ENCODE results near the gene WDR62.

WDR62 gene

DNA sequence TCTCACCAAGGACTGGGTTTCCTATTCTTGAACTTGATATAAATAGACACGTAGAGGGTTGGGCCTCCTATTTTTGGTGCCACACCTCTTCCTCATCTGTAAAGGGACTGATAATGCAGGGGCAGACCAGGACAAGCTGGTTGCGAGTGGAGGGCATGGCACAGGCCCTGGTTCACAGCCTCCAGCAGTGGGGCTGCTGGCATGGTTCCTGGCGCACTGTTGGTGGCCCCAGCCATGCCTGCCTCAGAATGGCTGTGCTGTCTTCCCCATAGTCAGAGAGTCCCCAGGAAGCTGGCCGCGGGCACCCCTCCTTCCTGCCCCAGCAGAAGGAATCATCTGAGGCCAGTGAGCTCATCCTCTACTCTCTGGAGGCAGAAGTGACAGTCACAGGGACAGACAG lies 45.8 kb downstream of the WDR62 start:
- POLR2A ChIA-PET = interaction anchor here (1.3 to 1.9 kb wide), 2 partner anchors 14 to 30 kb away, joined by 6 to 9 read pairs; partner anchors contain the start of genes POLR2I and TBCB
- Histone ChIP-seq H3K27ac (ENCODE audit: extremely low read depth, low read depth, low read length) (peak overlapping the region; percentile 39; the same call in 1 of the 2 replicates), H3K4me3 (ENCODE audit: low read depth, low read length) (no peak overlapping the region), H3K4me1 (ENCODE audit: control insufficient read depth, insufficient read depth, low read length) (no peaks in the 10 kb centered on the region), H3K36me3 (ENCODE audit: control insufficient read depth in 2 of 2, insufficient read depth in 1 of 2, low read length in 2 of 2) (peaks cover 87 to 95% of the 10 kb centered on the region in 2 experiments), H3K9me3 (ENCODE audit: control insufficient read depth, insufficient read depth, low read depth, low read length) (no peaks in the 10 kb centered on the region)
- TF ChIP-seq ZIC2 (tag by site-specific recombination; IDR thresholded peaks at IDR 0.05) = peak; percentile 77
- TF ChIP-seq ZNF600 (tag by site-specific recombination; IDR thresholded peaks at IDR 0.05) = 0 out of 2 replicates have a peak, but pooled peaks have one; percentile 18
- no peak for TF ChIP-seq ZNF623 (tag by site-specific recombination; IDR thresholded peaks at IDR 0.05)
- no peak for TF ChIP-seq GFI1B (tag by site-specific recombination; IDR thresholded peaks at IDR 0.05)
- CTCF ChIA-PET = interaction anchor here (1.1 to 4.4 kb wide), 2 partner anchors 23 to 40 kb away, joined by 3 to 21 read pairs; no protein-coding TSS in a partner anchor

GRCh38 chr19:36101550-36102327 lies 47.0 kb downstream of the WDR62 start:
- H3K27ac ChIP-seq (ENCODE audit: extremely low read depth, low read depth, low read length) = 0 out of 2 replicates have a peak overlapping the region, but pooled peaks have one; percentile 10
- H3K9me3 ChIP-seq (ENCODE audit: control insufficient read depth, insufficient read depth, low read depth, low read length) = no peaks in the 10 kb centered on the region
- H3K4me1 ChIP-seq (ENCODE audit: control insufficient read depth, insufficient read depth, low read length) = no peaks in the 10 kb centered on the region
- peaks cover 87 to 94% of the 10 kb centered on the region in 2 experiments for H3K36me3 ChIP-seq (ENCODE audit: control insufficient read depth in 2 of 2, insufficient read depth in 1 of 2, low read length in 2 of 2)
- TF ChIP-seq MYNN (tag by site-specific recombination; IDR thresholded peaks at IDR 0.05; ENCODE audit: borderline replicate concordance) (0 out of 2 replicates have a peak, but pooled peaks have one; percentile 21), TCF7L2 (IDR thresholded peaks at IDR 0.05; ENCODE audit: borderline replicate concordance, low read depth, low read length) (no peak), ZNF521 (tag by site-specific recombination; IDR thresholded peaks at IDR 0.05) (no peak), KLF1 (tag by site-specific recombination; IDR thresholded peaks at IDR 0.05) (0 out of 2 replicates have a peak, but pooled peaks have one; percentile 7), ZNF692 (tag by site-specific recombination; IDR thresholded peaks at IDR 0.05) (peak; percentile 86), ZNF777 (tag by site-specific recombination; IDR thresholded peaks at IDR 0.05; ENCODE audit: borderline replicate concordance) (no peak), ZNF600 (tag by site-specific recombination; IDR thresholded peaks at IDR 0.05) (peak; percentile 94), ZSCAN23 (tag by site-specific recombination; IDR thresholded peaks at IDR 0.05) (no peak), GLIS2 (tag by site-specific recombination; IDR thresholded peaks at IDR 0.05) (0 out of 2 replicates have a peak, but pooled peaks have one; percentile 16), ZFP69B (tag by site-specific recombination; IDR thresholded peaks at IDR 0.05) (peak; percentile 84)
- TF ChIP-seq, protein P1, sequence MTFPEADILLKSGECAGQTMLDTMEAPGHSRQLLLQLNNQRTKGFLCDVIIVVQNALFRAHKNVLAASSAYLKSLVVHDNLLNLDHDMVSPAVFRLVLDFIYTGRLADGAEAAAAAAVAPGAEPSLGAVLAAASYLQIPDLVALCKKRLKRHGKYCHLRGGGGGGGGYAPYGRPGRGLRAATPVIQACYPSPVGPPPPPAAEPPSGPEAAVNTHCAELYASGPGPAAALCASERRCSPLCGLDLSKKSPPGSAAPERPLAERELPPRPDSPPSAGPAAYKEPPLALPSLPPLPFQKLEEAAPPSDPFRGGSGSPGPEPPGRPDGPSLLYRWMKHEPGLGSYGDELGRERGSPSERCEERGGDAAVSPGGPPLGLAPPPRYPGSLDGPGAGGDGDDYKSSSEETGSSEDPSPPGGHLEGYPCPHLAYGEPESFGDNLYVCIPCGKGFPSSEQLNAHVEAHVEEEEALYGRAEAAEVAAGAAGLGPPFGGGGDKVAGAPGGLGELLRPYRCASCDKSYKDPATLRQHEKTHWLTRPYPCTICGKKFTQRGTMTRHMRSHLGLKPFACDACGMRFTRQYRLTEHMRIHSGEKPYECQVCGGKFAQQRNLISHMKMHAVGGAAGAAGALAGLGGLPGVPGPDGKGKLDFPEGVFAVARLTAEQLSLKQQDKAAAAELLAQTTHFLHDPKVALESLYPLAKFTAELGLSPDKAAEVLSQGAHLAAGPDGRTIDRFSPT (tag by site-specific recombination; IDR thresholded peaks at IDR 0.05) = 0 out of 2 replicates have a peak, but pooled peaks have one; percentile 11
- CTCF ChIA-PET = interaction anchor here (1.1 to 4.4 kb wide), 2 partner anchors 22 to 41 kb away, joined by 3 to 21 read pairs; no protein-coding TSS in a partner anchor
- POLR2A ChIA-PET = interaction anchor here (0.6 to 3.5 kb wide), 4 partner anchors 13 to 401 kb away, joined by 3 to 33 read pairs (median 8); partner anchors contain the start of genes POLR2I and TBCB
- no peak overlapping the region for H3K4me3 ChIP-seq (ENCODE audit: low read depth, low read length)

- ChIA-PET CTCF (interaction anchor here (1.0 to 4.4 kb wide), 2 partner anchors 25 to 42 kb away, joined by 3 to 21 read pairs; no protein-coding TSS in a partner anchor), POLR2A (interaction anchor here (0.7 to 3.5 kb wide), 6 partner anchors 8 to 89 kb away, joined by 3 to 33 read pairs (median 3); partner anchors contain the start of genes ALKBH6, POLR2I, TBCB and THAP8)
- H3K4me3 ChIP-seq (ENCODE audit: low read depth, low read length) = no peak overlapping the region
- no peaks in the 10 kb centered on the region for H3K4me1 ChIP-seq (ENCODE audit: control insufficient read depth, insufficient read depth, low read length)
- H3K27ac ChIP-seq (ENCODE audit: extremely low read depth, low read depth, low read length) = no peak overlapping the region
- H3K9me3 ChIP-seq (ENCODE audit: control insufficient read depth, insufficient read depth, low read depth, low read length) = no peaks in the 10 kb centered on the region
- peaks cover 84 to 86% of the 10 kb centered on the region in 2 experiments for H3K36me3 ChIP-seq (ENCODE audit: control insufficient read depth in 2 of 2, insufficient read depth in 1 of 2, low read length in 2 of 2)
- no peak for TF ChIP-seq ZNF280C (tag by site-specific recombination; IDR thresholded peaks at IDR 0.05)
- no peak for TF ChIP-seq SCRT1 (tag by site-specific recombination; IDR thresholded peaks at IDR 0.05; ENCODE audit: borderline replicate concordance)
- TF ChIP-seq, protein P2, sequence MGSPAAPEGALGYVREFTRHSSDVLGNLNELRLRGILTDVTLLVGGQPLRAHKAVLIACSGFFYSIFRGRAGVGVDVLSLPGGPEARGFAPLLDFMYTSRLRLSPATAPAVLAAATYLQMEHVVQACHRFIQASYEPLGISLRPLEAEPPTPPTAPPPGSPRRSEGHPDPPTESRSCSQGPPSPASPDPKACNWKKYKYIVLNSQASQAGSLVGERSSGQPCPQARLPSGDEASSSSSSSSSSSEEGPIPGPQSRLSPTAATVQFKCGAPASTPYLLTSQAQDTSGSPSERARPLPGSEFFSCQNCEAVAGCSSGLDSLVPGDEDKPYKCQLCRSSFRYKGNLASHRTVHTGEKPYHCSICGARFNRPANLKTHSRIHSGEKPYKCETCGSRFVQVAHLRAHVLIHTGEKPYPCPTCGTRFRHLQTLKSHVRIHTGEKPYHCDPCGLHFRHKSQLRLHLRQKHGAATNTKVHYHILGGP (tag by site-specific recombination; IDR thresholded peaks at IDR 0.05) = no peak
- TF ChIP-seq ZNF555 (tag by site-specific recombination; conservative IDR thresholded peaks at IDR 0.05) = no peak
- TF ChIP-seq ZNF544 (tag by site-specific recombination; IDR thresholded peaks at IDR 0.05) = no peak
- no peak for TF ChIP-seq KLF7 (tag by site-specific recombination; IDR thresholded peaks at IDR 0.05; ENCODE audit: borderline replicate concordance)
- peak; percentile 61; the same call in 1 of the 2 replicates for TF ChIP-seq ZFHX2 (tag by site-specific recombination; conservative IDR thresholded peaks at IDR 0.05)
Measured at GRCh38 chr19:36103040-36103626, 48.4 kb downstream of the WDR62 start.

Data from HEK293 (cell line).